ENCODE measurements around the gene MEIS1.

- no peak for TF ChIP-seq CTCF (IDR thresholded peaks at IDR 0.05)
- no peak for TF ChIP-seq POLR2A (IDR thresholded peaks at IDR 0.05)
Measured at GRCh38 chr2:66570471-66570870, 135.5 kb downstream of the MEIS1 start.

Measured in lower leg skin (tissue), 3 donors.